Measurements from ENCODE around the gene THSD4. TPM values are rescaled to one million over a fixed set of nuclear protein-coding genes. Genes with fewer than 3 reads are reported as not detected.

THSD4 gene
- total RNA-seq, 1 donor: 15.6 TPM

DNA sequence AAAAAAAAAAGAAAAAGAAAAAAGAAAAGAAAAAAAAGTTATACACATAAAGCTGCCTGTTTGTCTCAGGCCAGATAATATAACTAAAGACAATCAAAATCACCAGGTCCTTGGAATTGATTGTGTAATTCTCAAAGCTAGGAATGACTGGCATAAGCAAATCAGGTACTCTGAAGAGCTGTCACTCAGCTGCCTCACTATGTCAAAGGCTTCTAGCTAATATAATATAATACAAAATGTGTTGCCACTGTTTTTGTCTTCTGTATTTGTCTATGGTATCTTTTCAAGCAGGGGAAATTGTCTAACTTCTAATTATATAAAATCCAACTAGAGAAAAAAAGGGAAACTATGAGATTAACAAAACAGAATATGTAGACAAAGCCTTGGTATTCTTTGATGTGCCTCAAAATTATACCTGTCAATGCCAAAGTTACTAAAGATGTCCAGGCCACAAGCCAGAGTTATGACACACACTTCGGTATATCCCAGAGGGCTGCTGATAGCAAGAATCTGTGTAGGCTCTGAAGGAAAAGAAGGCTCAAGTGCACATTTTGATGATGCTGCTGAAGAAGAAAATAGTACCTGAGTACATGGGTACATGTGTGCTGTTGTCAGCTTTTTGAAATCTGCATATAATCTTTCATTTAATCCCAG lies 658.1 kb downstream of the THSD4 start:
- Histone ChIP-seq H3K4me2 (ENCODE audit: insufficient read depth, low read length) (no peak overlapping the region), H3K27ac (ENCODE audit: low read depth, low read length) (no peak overlapping the region), H3K4me1 (ENCODE audit: insufficient read depth, low read length) (peaks cover 4% of the 10 kb centered on the region), H4K20me1 (ENCODE audit: insufficient read depth, low read length) (no peaks in the 10 kb centered on the region), H3K27me3 (ENCODE audit: insufficient read depth, low read length) (no peaks in the 10 kb centered on the region), H3K4me3 (ENCODE audit: insufficient read depth, low read length) (no peak overlapping the region), H3K36me3 (ENCODE audit: insufficient read depth, low read length) (no peaks in the 10 kb centered on the region), H3K9me3 (ENCODE audit: low read depth, low read length) (no peaks in the 10 kb centered on the region), H2AFZ (ENCODE audit: low read length) (no peak overlapping the region), H3K79me2 (ENCODE audit: insufficient read depth, low read length) (no peaks in the 10 kb centered on the region)
- no peak for DNase-seq (ENCODE audit: insufficient read length, low spot score, missing footprints)
- TF ChIP-seq CTCF (IDR thresholded peaks at IDR 0.05; ENCODE audit: extremely low read depth, low read depth, low read length): no peak

GRCh38 chr15:71775856-71776255 lies 660.6 kb downstream of the THSD4 start:
- no peaks in the 10 kb centered on the region for H3K79me2 ChIP-seq (ENCODE audit: insufficient read depth, low read length)
- no peak overlapping the region for H2AFZ ChIP-seq (ENCODE audit: low read length)
- peaks cover 15% of the 10 kb centered on the region for H3K4me1 ChIP-seq (ENCODE audit: insufficient read depth, low read length)
- H3K27ac ChIP-seq (ENCODE audit: low read depth, low read length): no peak overlapping the region
- H4K20me1 ChIP-seq (ENCODE audit: insufficient read depth, low read length): no peaks in the 10 kb centered on the region
- no peak overlapping the region for H3K4me2 ChIP-seq (ENCODE audit: insufficient read depth, low read length)
- H3K4me3 ChIP-seq (ENCODE audit: insufficient read depth, low read length): no peak overlapping the region
- no peak for DNase-seq (ENCODE audit: insufficient read length, low spot score, missing footprints)
- no peaks in the 10 kb centered on the region for H3K9me3 ChIP-seq (ENCODE audit: low read depth, low read length)
- no peaks in the 10 kb centered on the region for H3K27me3 ChIP-seq (ENCODE audit: insufficient read depth, low read length)
- H3K36me3 ChIP-seq (ENCODE audit: insufficient read depth, low read length): no peaks in the 10 kb centered on the region
- no peak for TF ChIP-seq CTCF (IDR thresholded peaks at IDR 0.05; ENCODE audit: extremely low read depth, low read depth, low read length)

GRCh38 chr15:71776304-71776703 lies 661.0 kb downstream of the THSD4 start:
- no peak for DNase-seq (ENCODE audit: insufficient read length, low spot score, missing footprints)
- no peak overlapping the region for H3K4me3 ChIP-seq (ENCODE audit: insufficient read depth, low read length)
- H3K27me3 ChIP-seq (ENCODE audit: insufficient read depth, low read length): no peaks in the 10 kb centered on the region
- H3K9me3 ChIP-seq (ENCODE audit: low read depth, low read length): no peaks in the 10 kb centered on the region
- peaks cover 19% of the 10 kb centered on the region for H3K4me1 ChIP-seq (ENCODE audit: insufficient read depth, low read length)
- no peaks in the 10 kb centered on the region for H3K36me3 ChIP-seq (ENCODE audit: insufficient read depth, low read length)
- TF ChIP-seq CTCF (IDR thresholded peaks at IDR 0.05; ENCODE audit: extremely low read depth, low read depth, low read length): no peak
- no peaks in the 10 kb centered on the region for H3K79me2 ChIP-seq (ENCODE audit: insufficient read depth, low read length)
- H3K4me2 ChIP-seq (ENCODE audit: insufficient read depth, low read length): no peak overlapping the region
- no peaks in the 10 kb centered on the region for H4K20me1 ChIP-seq (ENCODE audit: insufficient read depth, low read length)
- no peak overlapping the region for H3K27ac ChIP-seq (ENCODE audit: low read depth, low read length)
- H2AFZ ChIP-seq (ENCODE audit: low read length): no peak overlapping the region

- H3K9me3 ChIP-seq (ENCODE audit: low read depth, low read length): no peaks in the 10 kb centered on the region
- H3K4me1 ChIP-seq (ENCODE audit: insufficient read depth, low read length): peaks cover 23% of the 10 kb centered on the region
- H3K27me3 ChIP-seq (ENCODE audit: insufficient read depth, low read length): no peaks in the 10 kb centered on the region
- H4K20me1 ChIP-seq (ENCODE audit: insufficient read depth, low read length): no peaks in the 10 kb centered on the region
- no peak overlapping the region for H3K27ac ChIP-seq (ENCODE audit: low read depth, low read length)
- DNase-seq (ENCODE audit: insufficient read length, low spot score, missing footprints): no peak
- no peaks in the 10 kb centered on the region for H3K36me3 ChIP-seq (ENCODE audit: insufficient read depth, low read length)
- no peaks in the 10 kb centered on the region for H3K79me2 ChIP-seq (ENCODE audit: insufficient read depth, low read length)
- no peak for TF ChIP-seq CTCF (IDR thresholded peaks at IDR 0.05; ENCODE audit: extremely low read depth, low read depth, low read length)
- no peak overlapping the region for H3K4me2 ChIP-seq (ENCODE audit: insufficient read depth, low read length)
- no peak overlapping the region for H2AFZ ChIP-seq (ENCODE audit: low read length)
- H3K4me3 ChIP-seq (ENCODE audit: insufficient read depth, low read length): no peak overlapping the region
Measured at GRCh38 chr15:71777216-71777943, 662.1 kb downstream of the THSD4 start.
